HG02678 (cell line): ENCODE measurements around the gene CRIM1.
"Not testable (repeated sequence)": the region's sequence is repeated elsewhere in the genome, so short reads cannot be mapped to it uniquely, and the experiment has no call there.

ENCODE experiments used
- ATAC-seq: cut with Tn5 transposase; IDR thresholded peaks from one replicate; pipeline ENCODE4 v1.9.1; 2021; ENCODE audit warnings: mild to moderate bottlenecking, moderate library complexity; ENCODE audit not compliant: unreplicated experiment

The CRIM1 gene

GRCh38 chr2:36355151-36355889 lies at the start of gene CRIM1:
CRIM1 (plus strand) TSS chr2:36355778; CDS start chr2:36356293, 515 bp downstream.
- peak; percentile 44 for ATAC-seq

GRCh38 chr2:36307441-36307840 lies 48.1 kb upstream of the CRIM1 start:
- ATAC-seq, result no peak

GRCh38 chr2:36310444-36310843 lies 45.1 kb upstream of the CRIM1 start:
- ATAC-seq, result not testable (repeated sequence)

- no peak for ATAC-seq
Observed at GRCh38 chr2:36318547-36318946, 37.0 kb upstream of the CRIM1 start.

- no peak for ATAC-seq
Observed at GRCh38 chr2:36322108-36322507, 33.5 kb upstream of the CRIM1 start.

- no peak for ATAC-seq
Observed at GRCh38 chr2:36326286-36326685, 29.3 kb upstream of the CRIM1 start.

GRCh38 chr2:36329251-36329650 lies 26.3 kb upstream of the CRIM1 start:
- no peak for ATAC-seq

- no peak for ATAC-seq
Observed at GRCh38 chr2:36329746-36330472, 25.7 kb upstream of the CRIM1 start.

GRCh38 chr2:36330473-36331395 lies 24.8 kb upstream of the CRIM1 start:
- no peak for ATAC-seq

GRCh38 chr2:36333350-36334012 lies 22.1 kb upstream of the CRIM1 start:
- ATAC-seq, result no peak

- no peak for ATAC-seq
Observed at GRCh38 chr2:36335597-36335996, 20.0 kb upstream of the CRIM1 start.

GRCh38 chr2:36336321-36336720 lies 19.3 kb upstream of the CRIM1 start:
- no peak for ATAC-seq

GRCh38 chr2:36337354-36337753 lies 18.2 kb upstream of the CRIM1 start:
- peak; percentile 67 for ATAC-seq

GRCh38 chr2:36338124-36338826 lies 17.3 kb upstream of the CRIM1 start:
- ATAC-seq, result no peak

- no peak for ATAC-seq
Observed at GRCh38 chr2:36338827-36339145, 16.8 kb upstream of the CRIM1 start.

GRCh38 chr2:36339607-36340218 lies 15.9 kb upstream of the CRIM1 start:
- ATAC-seq, result no peak

- no peak for ATAC-seq
Observed at GRCh38 chr2:36343606-36344005, 12.0 kb upstream of the CRIM1 start.

GRCh38 chr2:36348721-36349120 lies 6.9 kb upstream of the CRIM1 start:
- no peak for ATAC-seq

GRCh38 chr2:36351291-36351690 lies 4.3 kb upstream of the CRIM1 start:
- no peak for ATAC-seq
